B cell (primary cell): ENCODE results near the gene L3MBTL3.

Experiments
- CTCF ChIP-seq: fragments of 200-600 bp; IDR thresholded peaks from one replicate; pipeline ENCODE4 v1.8.0; 2022; ENCODE audit warnings: antibody characterized with exemption, mild to moderate bottlenecking
- EZH2 ChIP-seq: IDR thresholded peaks from 2 replicates; pipeline ENCODE4 v1.6.1; 2012; ENCODE audit warnings: borderline replicate concordance, low read depth, mild to moderate bottlenecking, moderate library complexity, low read length; ENCODE audit not compliant: insufficient read depth, poor library complexity, severe bottlenecking

GRCh38 chr6:130000526-130001421, 17.6 kb upstream of the L3MBTL3 start:
- TF ChIP-seq CTCF (no peak), EZH2 (no peak)
